GM23338 (cell line): ENCODE results near the gene ICE1. TPM values are rescaled to one million over a fixed set of nuclear protein-coding genes. Genes with fewer than 3 reads are reported as not detected.
A peak's percentile ranks its signal among the peaks of the same experiment; 100 is the strongest.
"Not testable (repeated sequence)": the region's sequence is repeated elsewhere in the genome, so short reads cannot be mapped to it uniquely, and the experiment has no call there.

Source experiments
- ATAC-seq: fragments of 200-7000 bp; cut with Tn5 transposase; 3 replicates; pipeline ENCODE4 v1.9.1; 2020
- DNase-seq: peaks from one replicate; pipeline ENCODE4 v3.0.0-alpha.2; 2015; ENCODE audit warnings: low spot score
- H2AFZ ChIP-seq: fragments of 200-600 bp; sonication (generic); 2 replicates; pipeline ENCODE4 v1.8.0; 2016; ENCODE audit warnings: antibody characterized with exemption, mild to moderate bottlenecking, moderate library complexity
- H3F3A ChIP-seq: fragments of 200-600 bp; sonication (generic); replicated peaks from 2 replicates; pipeline ENCODE4 v1.8.0; 2017; ENCODE audit warnings: antibody characterized with exemption, mixed run types, low read depth
- H3K27ac ChIP-seq: fragments of 200-600 bp; sonication (generic); 2 replicates; pipeline ENCODE4 v1.6.1; 2016; ENCODE audit warnings: low read depth
- H3K27me3 ChIP-seq: fragments of 200-600 bp; sonication (generic); 2 replicates; pipeline ENCODE4 v1.8.0; 2016; ENCODE audit warnings: mild to moderate bottlenecking, mixed run types, moderate library complexity; ENCODE audit not compliant: insufficient read depth
- H3K36me3 ChIP-seq: fragments of 200-600 bp; sonication (generic); 2 replicates; pipeline ENCODE4 v1.8.0; 2016; ENCODE audit warnings: mild to moderate bottlenecking; ENCODE audit not compliant: insufficient read depth
- H3K4me1 ChIP-seq: fragments of 200-600 bp; sonication (generic); 2 replicates; pipeline ENCODE4 v1.8.0; 2016; ENCODE audit warnings: mild to moderate bottlenecking, moderate library complexity; ENCODE audit not compliant: insufficient read depth
- H3K4me2 ChIP-seq: fragments of 200-600 bp; sonication (generic); 2 replicates; pipeline ENCODE4 v1.7.1; 2017; ENCODE audit warnings: mixed run types
- H3K4me3 ChIP-seq: fragments of 200-600 bp; sonication (generic); 2 replicates; pipeline ENCODE4 v1.6.1; 2016; ENCODE audit warnings: mixed run types
- H3K79me2 ChIP-seq: fragments of 200-600 bp; sonication (generic); replicated peaks from 2 replicates; pipeline ENCODE4 v1.8.0; 2017; ENCODE audit warnings: mild to moderate bottlenecking; ENCODE audit not compliant: insufficient read depth
- H3K9me2 ChIP-seq: fragments of 200-600 bp; sonication (generic); 2 replicates; pipeline ENCODE4 v1.8.0; 2017; ENCODE audit not compliant: insufficient read depth
- H4K20me1 ChIP-seq: fragments of 200-600 bp; sonication (generic); replicated peaks from 2 replicates; pipeline ENCODE4 v1.8.0; 2017; ENCODE audit warnings: mild to moderate bottlenecking; ENCODE audit not compliant: insufficient read depth
- H3K27ac Mint-ChIP-seq: 2 replicates; pipeline ENCODE4 v1.8.0; 2020; ENCODE audit warnings: inconsistent platforms, mild to moderate bottlenecking, moderate library complexity, mixed read lengths
- H3K27me3 Mint-ChIP-seq: 3 replicates; pipeline ENCODE4 v1.8.0; 2022; ENCODE audit warnings: low read depth, mild to moderate bottlenecking, moderate library complexity, mixed read lengths, inconsistent platforms; ENCODE audit not compliant: insufficient read depth, poor library complexity
- H3K36me3 Mint-ChIP-seq: 3 replicates; pipeline ENCODE4 v1.8.0; 2021; ENCODE audit warnings: low read depth, mild to moderate bottlenecking, inconsistent platforms, moderate library complexity, mixed read lengths
- H3K4me1 Mint-ChIP-seq: 3 replicates; pipeline ENCODE4 v1.8.0; 2020; ENCODE audit warnings: mild to moderate bottlenecking, inconsistent platforms, mixed read lengths
- H3K4me3 Mint-ChIP-seq: 3 replicates; pipeline ENCODE4 v1.8.0; 2021; ENCODE audit warnings: moderate library complexity, mild to moderate bottlenecking, inconsistent platforms, mixed read lengths
- H3K9me3 Mint-ChIP-seq: 3 replicates; pipeline ENCODE4 v1.8.0; 2020; ENCODE audit warnings: moderate library complexity, mild to moderate bottlenecking, inconsistent platforms, mixed read lengths
- CREB1 ChIP-seq: fragments of 250-450 bp; sonication (Bioruptor Pico); IDR thresholded peaks from 2 replicates; pipeline ENCODE4 v1.5.0; 2020; ENCODE audit warnings: low read depth, mild to moderate bottlenecking, moderate library complexity
- NANOG ChIP-seq: IDR thresholded peaks from 2 replicates; pipeline ENCODE4 v1.6.1; 2016; ENCODE audit warnings: antibody characterized with exemption, borderline replicate concordance
- POLR2AphosphoS5 ChIP-seq: IDR thresholded peaks from 2 replicates; pipeline ENCODE4 v1.6.1; 2016; ENCODE audit warnings: antibody characterized with exemption, low read depth
- polyA plus RNA-seq: library from polyadenylated mRNA; unstranded; fragments of >200 nt; fragmentation: Nextera tagmentation; extraction: Ambion mirVana; gene quantifications from 2 replicates; pipeline ENCODE4 v1.2.1, GENCODE V29; 2016
- total RNA-seq: library from RNA; depleted of rRNA; stranded (reverse); fragments of >200 nt; shearing (Covaris generic); gene quantifications from 2 replicates; pipeline ENCODE4 v1.2.3, GENCODE V29; 2014
- TF ChIP-seq, protein P1 (sequence below), 2 experiments: fragments of 200-600 bp in 1 of 2; sonication (generic) in 1 of 2; conservative IDR thresholded peaks; 2 replicates each; pipeline versions ENCODE4 v1.5.1 to v1.6.1; 2016 to 2017; ENCODE audit warnings: antibody characterized with exemption in 2 of 2, low read depth in 2 of 2, mild to moderate bottlenecking in 2 of 2, moderate library complexity in 1 of 2
- TF ChIP-seq, protein P2 (sequence below): IDR thresholded peaks from one replicate; pipeline ENCODE4 v1.6.1; 2018; ENCODE audit warnings: antibody characterized with exemption; ENCODE audit not compliant: unreplicated experiment

ICE1 gene
- total and polyA plus RNA-seq, 2 experiments from 2014 or later: 59.5 to 65.1 TPM

DNA sequence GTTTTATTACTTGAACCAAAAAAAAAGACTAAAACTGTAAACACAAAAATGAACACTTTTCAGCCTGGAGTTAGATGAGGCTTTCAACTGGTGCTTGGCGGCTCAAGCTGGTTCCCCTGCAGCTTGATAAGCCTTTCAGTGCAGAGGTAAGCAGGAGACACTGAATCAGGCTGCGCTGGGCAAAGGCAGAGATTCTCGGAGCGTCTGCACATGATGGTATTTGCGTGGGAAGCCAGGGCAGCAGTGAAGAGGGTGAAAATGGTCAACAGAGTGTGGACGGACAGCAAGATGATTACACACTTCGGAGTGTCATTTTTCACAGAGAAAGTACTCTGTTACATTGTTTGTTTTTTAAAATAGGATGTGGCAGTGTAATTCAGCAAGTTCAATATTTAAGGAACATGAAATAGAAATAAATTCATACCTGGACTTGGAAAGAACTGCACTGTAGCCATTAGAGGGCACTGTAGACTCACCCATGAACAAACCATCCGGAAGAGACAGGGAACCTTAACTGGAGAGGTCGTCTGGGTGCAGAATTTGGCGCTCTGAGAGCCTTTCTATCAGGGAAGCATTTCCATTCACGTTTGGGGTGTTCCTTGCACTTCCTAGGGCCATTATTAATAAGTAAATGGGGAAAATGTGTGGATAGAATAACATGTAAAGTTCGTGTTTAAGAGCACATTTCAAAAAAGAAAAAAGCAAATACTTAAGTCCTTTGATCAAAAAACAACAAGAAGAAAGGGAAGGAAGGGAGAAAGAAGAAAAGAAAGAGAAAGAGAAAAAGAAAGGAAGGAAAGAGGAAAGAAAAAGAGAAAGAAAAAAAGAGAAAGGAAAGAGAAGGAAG lies 69.8 kb downstream of the ICE1 start (continued):
- TF ChIP-seq CREB1 (CRISPR knock-in tag) (no peak), NANOG (no peak)
- TF ChIP-seq, protein P1, sequence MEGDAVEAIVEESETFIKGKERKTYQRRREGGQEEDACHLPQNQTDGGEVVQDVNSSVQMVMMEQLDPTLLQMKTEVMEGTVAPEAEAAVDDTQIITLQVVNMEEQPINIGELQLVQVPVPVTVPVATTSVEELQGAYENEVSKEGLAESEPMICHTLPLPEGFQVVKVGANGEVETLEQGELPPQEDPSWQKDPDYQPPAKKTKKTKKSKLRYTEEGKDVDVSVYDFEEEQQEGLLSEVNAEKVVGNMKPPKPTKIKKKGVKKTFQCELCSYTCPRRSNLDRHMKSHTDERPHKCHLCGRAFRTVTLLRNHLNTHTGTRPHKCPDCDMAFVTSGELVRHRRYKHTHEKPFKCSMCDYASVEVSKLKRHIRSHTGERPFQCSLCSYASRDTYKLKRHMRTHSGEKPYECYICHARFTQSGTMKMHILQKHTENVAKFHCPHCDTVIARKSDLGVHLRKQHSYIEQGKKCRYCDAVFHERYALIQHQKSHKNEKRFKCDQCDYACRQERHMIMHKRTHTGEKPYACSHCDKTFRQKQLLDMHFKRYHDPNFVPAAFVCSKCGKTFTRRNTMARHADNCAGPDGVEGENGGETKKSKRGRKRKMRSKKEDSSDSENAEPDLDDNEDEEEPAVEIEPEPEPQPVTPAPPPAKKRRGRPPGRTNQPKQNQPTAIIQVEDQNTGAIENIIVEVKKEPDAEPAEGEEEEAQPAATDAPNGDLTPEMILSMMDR (conservative IDR thresholded peaks at IDR 0.05; ENCODE audit: low read depth in 2 of 2): peak; percentile 86 to 93

DNA sequence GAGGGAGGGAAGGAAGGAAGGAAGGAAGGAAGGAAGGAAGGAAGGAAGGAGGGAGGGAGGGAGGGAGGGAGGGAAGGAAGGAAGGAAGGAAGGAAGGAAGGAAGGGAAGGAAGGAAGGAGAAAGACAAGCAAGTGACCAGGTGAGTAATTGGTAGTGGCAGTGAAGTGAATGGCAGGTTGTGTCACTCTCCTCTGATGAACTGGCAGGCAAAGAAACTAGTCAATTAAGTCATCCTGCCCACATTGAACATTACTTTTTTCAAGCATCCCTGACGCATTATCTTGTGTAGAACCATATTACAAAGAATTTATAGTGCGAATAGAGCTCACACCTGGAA lies 70.4 kb downstream of the ICE1 start:
- peaks cover 26% of the 10 kb centered on the region for H3K27me3 Mint-ChIP-seq
- peaks cover 18% of the 10 kb centered on the region; the same call in 1 of the 2 replicates for H3K27me3 ChIP-seq
- H3K4me3 Mint-ChIP-seq, H3K9me3 Mint-ChIP-seq, DNase-seq, H3K4me3 ChIP-seq, H3F3A ChIP-seq, ATAC-seq, H3K27ac ChIP-seq, H4K20me1 ChIP-seq, H3K36me3 Mint-ChIP-seq, H3K4me2 ChIP-seq, H3K36me3 ChIP-seq, H3K9me2 ChIP-seq, H2AFZ ChIP-seq, H3K79me2 ChIP-seq, H3K27ac Mint-ChIP-seq: not testable (repeated sequence)
- H3K4me1 Mint-ChIP-seq: peaks cover 29% of the 10 kb centered on the region
- peaks cover 16% of the 10 kb centered on the region for H3K4me1 ChIP-seq

DNA sequence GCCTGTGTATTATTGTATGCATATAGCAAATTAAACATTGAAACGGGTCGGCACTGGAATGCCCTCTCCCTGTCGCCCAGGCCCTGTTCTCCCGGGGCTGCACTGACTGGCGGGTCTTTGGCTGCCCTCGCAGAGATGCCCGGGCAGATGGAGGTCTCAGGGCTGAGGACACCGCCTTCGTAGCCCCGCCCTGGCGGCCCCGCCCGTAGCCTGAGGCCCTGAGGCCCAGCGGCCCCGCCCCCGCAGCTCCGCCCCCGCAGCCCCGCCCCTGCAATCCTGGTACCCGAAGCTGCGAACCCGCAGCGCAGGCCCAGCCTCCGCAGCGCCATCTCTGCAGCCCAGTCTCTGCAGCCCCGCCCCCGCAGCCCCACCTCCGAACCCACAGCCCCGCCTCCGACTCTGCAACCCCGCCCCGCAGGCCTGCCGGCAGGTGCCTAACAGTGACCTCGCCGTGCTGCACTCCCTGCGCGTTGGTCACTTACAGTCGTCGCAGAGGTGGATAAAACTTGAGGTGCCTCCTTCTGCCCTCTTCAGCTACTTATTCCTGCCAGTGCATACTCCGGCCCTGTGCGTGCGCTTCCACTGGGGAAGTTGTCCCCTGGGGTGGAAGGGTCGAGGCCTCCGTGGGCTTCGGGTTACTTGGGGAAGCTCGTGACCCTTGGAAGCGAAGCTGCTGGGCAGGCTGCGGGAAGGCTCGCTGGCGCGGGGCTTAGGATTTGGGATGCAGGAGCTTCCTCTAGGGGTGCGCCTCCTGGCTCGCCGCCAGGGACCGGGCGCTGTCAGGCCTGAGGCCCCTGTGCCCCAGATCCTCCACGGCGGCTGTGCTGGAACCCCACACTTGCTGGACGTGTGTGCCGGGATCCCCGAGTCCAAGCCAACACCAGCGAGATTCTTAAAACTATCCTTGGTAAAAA lies 72.3 kb downstream of the ICE1 start:
- Histone ChIP-seq H3K9me2 (no peaks in the 10 kb centered on the region), H3K4me1 (peaks cover 16% of the 10 kb centered on the region)

More for the DNA sequence above, 72.3 kb downstream of the ICE1 start:
- 0 out of 2 replicates have a peak, but pooled peaks have one; percentile 18 for TF ChIP-seq POLR2AphosphoS5
- TF ChIP-seq, protein P2, sequence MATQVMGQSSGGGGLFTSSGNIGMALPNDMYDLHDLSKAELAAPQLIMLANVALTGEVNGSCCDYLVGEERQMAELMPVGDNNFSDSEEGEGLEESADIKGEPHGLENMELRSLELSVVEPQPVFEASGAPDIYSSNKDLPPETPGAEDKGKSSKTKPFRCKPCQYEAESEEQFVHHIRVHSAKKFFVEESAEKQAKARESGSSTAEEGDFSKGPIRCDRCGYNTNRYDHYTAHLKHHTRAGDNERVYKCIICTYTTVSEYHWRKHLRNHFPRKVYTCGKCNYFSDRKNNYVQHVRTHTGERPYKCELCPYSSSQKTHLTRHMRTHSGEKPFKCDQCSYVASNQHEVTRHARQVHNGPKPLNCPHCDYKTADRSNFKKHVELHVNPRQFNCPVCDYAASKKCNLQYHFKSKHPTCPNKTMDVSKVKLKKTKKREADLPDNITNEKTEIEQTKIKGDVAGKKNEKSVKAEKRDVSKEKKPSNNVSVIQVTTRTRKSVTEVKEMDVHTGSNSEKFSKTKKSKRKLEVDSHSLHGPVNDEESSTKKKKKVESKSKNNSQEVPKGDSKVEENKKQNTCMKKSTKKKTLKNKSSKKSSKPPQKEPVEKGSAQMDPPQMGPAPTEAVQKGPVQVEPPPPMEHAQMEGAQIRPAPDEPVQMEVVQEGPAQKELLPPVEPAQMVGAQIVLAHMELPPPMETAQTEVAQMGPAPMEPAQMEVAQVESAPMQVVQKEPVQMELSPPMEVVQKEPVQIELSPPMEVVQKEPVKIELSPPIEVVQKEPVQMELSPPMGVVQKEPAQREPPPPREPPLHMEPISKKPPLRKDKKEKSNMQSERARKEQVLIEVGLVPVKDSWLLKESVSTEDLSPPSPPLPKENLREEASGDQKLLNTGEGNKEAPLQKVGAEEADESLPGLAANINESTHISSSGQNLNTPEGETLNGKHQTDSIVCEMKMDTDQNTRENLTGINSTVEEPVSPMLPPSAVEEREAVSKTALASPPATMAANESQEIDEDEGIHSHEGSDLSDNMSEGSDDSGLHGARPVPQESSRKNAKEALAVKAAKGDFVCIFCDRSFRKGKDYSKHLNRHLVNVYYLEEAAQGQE: no peak
- Histone ChIP-seq H3K27me3 (peaks cover 18% of the 10 kb centered on the region; the same call in 1 of the 2 replicates), H4K20me1 (no peaks in the 10 kb centered on the region), H3K27ac (no peak overlapping the region), H2AFZ (peak overlapping the region; percentile 93; the same call in 1 of the 2 replicates), H3F3A (no peaks in the 10 kb centered on the region), H3K36me3 (no peaks in the 10 kb centered on the region), H3K4me2 (peak overlapping the region; percentile 79), H3K4me3 (peak overlapping the region; percentile 52), H3K79me2 (no peaks in the 10 kb centered on the region)
- Mint-ChIP-seq H3K9me3 (no peaks in the 10 kb centered on the region), H3K36me3 (peaks cover under 1% of the 10 kb centered on the region; the same call in 2 of the 3 replicates), H3K4me3 (peak overlapping the region; percentile 65; the same call in 2 of the 3 replicates), H3K27me3 (peaks cover 26% of the 10 kb centered on the region), H3K4me1 (peaks cover 31% of the 10 kb centered on the region), H3K27ac (no peak overlapping the region)
- DNase-seq: peak; percentile 96
- ATAC-seq: peak; percentile 93
